Activated B cell treated with CpG ODN at 0.5 μM for 24 hours (primary cell): ENCODE results near the gene LAX1. TPM values are rescaled to one million over a fixed set of nuclear protein-coding genes. Genes with fewer than 3 reads are reported as not detected.
"Not testable (repeated sequence)": the region's sequence is repeated elsewhere in the genome, so short reads cannot be mapped to it uniquely, and the experiment has no call there.

Experiments
- ATAC-seq: fragments of 200-7000 bp; cut with Tn5 transposase; one replicate; pipeline ENCODE4 v1.10.0; 2021; ENCODE audit warnings: low read depth, mild to moderate bottlenecking, moderate library complexity
- CTCF ChIA-PET: fragments of 350-600 bp; sonication (Branson Sonifier 250); formaldehyde crosslinking; loops from one replicate; lab custom pipeline; 2021; ENCODE audit warnings: antibody characterized with exemption; lab: Charles Lee
- POLR2A ChIA-PET: fragments of 350-600 bp; sonication (Branson Sonifier 250); formaldehyde crosslinking; loops from one replicate; lab custom pipeline; 2021; ENCODE audit warnings: antibody characterized with exemption; lab: Charles Lee
- DNase-seq: peaks from one replicate; pipeline ENCODE4 v3.0.0; 2022
- H3K27ac Mint-ChIP-seq: one replicate; pipeline ENCODE4 v1.8.0; 2020; ENCODE audit warnings: mixed read lengths
- H3K27me3 Mint-ChIP-seq: one replicate; pipeline ENCODE4 v1.8.0; 2021; ENCODE audit warnings: mixed read lengths
- H3K36me3 Mint-ChIP-seq: one replicate; pipeline ENCODE4 v1.8.0; 2021; ENCODE audit warnings: low read depth, mixed read lengths
- H3K4me1 Mint-ChIP-seq: one replicate; pipeline ENCODE4 v1.8.0; 2021; ENCODE audit warnings: mixed read lengths
- H3K4me3 Mint-ChIP-seq: one replicate; pipeline ENCODE4 v1.8.0; 2020; ENCODE audit warnings: mild to moderate bottlenecking, mixed read lengths
- H3K9me3 Mint-ChIP-seq: one replicate; pipeline ENCODE4 v1.8.0; 2020; ENCODE audit warnings: mixed read lengths
- CTCF ChIP-seq: fragments of 200-600 bp; IDR thresholded peaks from one replicate; pipeline ENCODE4 v1.8.0; 2022; ENCODE audit warnings: antibody characterized with exemption, mild to moderate bottlenecking
- intact Hi-C: fragments of 100-400 bp; cut with micrococcal nuclease; formaldehyde crosslinking; loops from one replicate; pipeline ENCODE4 v1.15.1; 2024
- total RNA-seq: library from RNA; stranded (reverse); gene quantifications from 2 replicates; pipeline ENCODE4 v1.2.3, GENCODE V29; 2022

Gene LAX1
- total RNA-seq, 1 donor from 2014 or later = 13.5 TPM

- Mint-ChIP-seq H3K4me1 (peaks cover 26% of the 10 kb centered on the region), H3K27ac (peak overlapping the region; percentile 85), H3K9me3 (no peaks in the 10 kb centered on the region), H3K36me3 (peaks cover 4% of the 10 kb centered on the region), H3K27me3 (no peaks in the 10 kb centered on the region), H3K4me3 (peak overlapping the region; percentile 36)
- CTCF ChIA-PET = interaction anchor here (1.4 kb wide), 1 partner anchor 20 kb away, joined by 3 read pairs; no protein-coding TSS in a partner anchor
- peak; percentile 58 for ATAC-seq
- no peak for DNase-seq
- no peak for TF ChIP-seq CTCF
- POLR2A ChIA-PET = interaction anchor here (0.5 to 2.2 kb wide), 4 partner anchors 9 to 64 kb away, joined by 3 to 32 read pairs (median 5); partner anchors contain the start of gene LAX1
- intact Hi-C loops = loop anchor here (2.0 kb wide), 1 partner anchor 20 kb away; the partner anchor contains the start of gene LAX1
These were observed 20.7 kb upstream of the LAX1 start for GRCh38 chr1:203744075-203744972.

- Mint-ChIP-seq H3K4me1 (peaks cover 24% of the 10 kb centered on the region), H3K27ac (no peak overlapping the region), H3K36me3 (no peaks in the 10 kb centered on the region), H3K9me3 (no peaks in the 10 kb centered on the region), H3K27me3 (no peaks in the 10 kb centered on the region), H3K4me3 (no peak overlapping the region)
- no peak for TF ChIP-seq CTCF
- POLR2A ChIA-PET = interaction anchor here (0.7 kb wide), 1 partner anchor 441 kb away, joined by 4 read pairs; no protein-coding TSS in a partner anchor
- no peak for DNase-seq
- no peak for ATAC-seq
- CTCF ChIA-PET = no interaction called here
- intact Hi-C loops = no loop called here
These were observed 18.7 kb upstream of the LAX1 start for GRCh38 chr1:203746281-203746680.

- H3K36me3 Mint-ChIP-seq = no peaks in the 10 kb centered on the region
- intact Hi-C loops = no loop called here
- H3K4me1 Mint-ChIP-seq = peaks cover 32% of the 10 kb centered on the region
- H3K4me3 Mint-ChIP-seq = no peak overlapping the region
- ChIA-PET CTCF (interaction anchor here (0.6 kb wide), 1 partner anchor 51 kb away, joined by 4 read pairs; no protein-coding TSS in a partner anchor), POLR2A (interaction anchor here (1.2 kb wide), 1 partner anchor 13 kb away, joined by 7 read pairs; no protein-coding TSS in a partner anchor)
- ATAC-seq (no peak), DNase-seq (no peak)
- TF ChIP-seq CTCF = no peak
- no peaks in the 10 kb centered on the region for H3K27me3 Mint-ChIP-seq
- peak overlapping the region; percentile 0 for H3K27ac Mint-ChIP-seq
- H3K9me3 Mint-ChIP-seq = no peaks in the 10 kb centered on the region
These were observed 13.9 kb upstream of the LAX1 start for GRCh38 chr1:203751051-203751450.

- POLR2A ChIA-PET = interaction anchor here (0.6 to 1.2 kb wide), 2 partner anchors 8 to 12 kb away, joined by 3 to 7 read pairs; no protein-coding TSS in a partner anchor
- ATAC-seq = not testable (repeated sequence)
These were observed 13.2 kb upstream of the LAX1 start for GRCh38 chr1:203751618-203752361.

GRCh38 chr1:203754455-203754864, 10.5 kb upstream of the LAX1 start:
- peaks cover 41% of the 10 kb centered on the region for H3K4me1 Mint-ChIP-seq
- intact Hi-C loops = loop anchor here (1.0 kb wide), 1 partner anchor 11 kb away; the partner anchor contains the start of gene LAX1
- no peak for TF ChIP-seq CTCF
- no peaks in the 10 kb centered on the region for H3K9me3 Mint-ChIP-seq
- DNase-seq (no peak), ATAC-seq (peak; percentile 70)
- CTCF ChIA-PET = interaction anchor here (1.9 kb wide), 1 partner anchor 10 kb away, joined by 8 read pairs; the partner anchor contains the start of gene LAX1
- H3K36me3 Mint-ChIP-seq = no peaks in the 10 kb centered on the region
- H3K27me3 Mint-ChIP-seq = no peaks in the 10 kb centered on the region
- peak overlapping the region; percentile 96 for H3K27ac Mint-ChIP-seq
- H3K4me3 Mint-ChIP-seq = peak overlapping the region; percentile 60
- POLR2A ChIA-PET = interaction anchor here (0.6 to 3.7 kb wide), 5 partner anchors 9 to 1876 kb away, joined by 3 to 30 read pairs (median 5); partner anchors contain the start of gene LAX1

More at GRCh38 chr1:203751618-203752361, 13.2 kb upstream of the LAX1 start:
- Mint-ChIP-seq H3K27ac (peak overlapping the region; percentile 41), H3K4me1 (peaks cover 37% of the 10 kb centered on the region)
- H3K36me3 Mint-ChIP-seq, DNase-seq, intact Hi-C loops, H3K27me3 Mint-ChIP-seq, H3K4me3 Mint-ChIP-seq, H3K9me3 Mint-ChIP-seq: not testable (repeated sequence)
- CTCF ChIA-PET = interaction anchor here (0.6 kb wide), 1 partner anchor 51 kb away, joined by 4 read pairs; no protein-coding TSS in a partner anchor
